Thoracic aorta (tissue), 2 donors: ENCODE measurements around the gene POLR2A. TPM values are rescaled to one million over a fixed set of nuclear protein-coding genes. Genes with fewer than 3 reads are reported as not detected.
"Not testable (repeated sequence)": the region's sequence is repeated elsewhere in the genome, so short reads cannot be mapped to it uniquely, and the experiment has no call there.

Experiments
- ATAC-seq: fragments of 150-250 bp; one replicate; pipeline ENCODE4 v1.8.0; 2017; ENCODE audit warnings: low read depth; ENCODE audit not compliant: insufficient number of reproducible peaks, low FRiP score
- DNase-seq: peaks from one replicate; pipeline ENCODE4 v3.0.0-alpha.2; 2020; ENCODE audit warnings: low spot score
- H3K27ac ChIP-seq, 2 donors: fragments of 200-600 bp; sonication (generic); 1 replicate in 1 of 2; 2 replicates in 1 of 2; pipeline ENCODE4 v1.5.1; 2016; ENCODE audit warnings: mild to moderate bottlenecking in 2 of 2, moderate library complexity in 2 of 2
- H3K27me3 ChIP-seq: fragments of 200-600 bp; sonication (generic); replicated peaks from 2 replicates; pipeline ENCODE4 v1.6.0; 2016; ENCODE audit warnings: mild to moderate bottlenecking; ENCODE audit not compliant: insufficient read depth
- H3K36me3 ChIP-seq: fragments of 200-600 bp; sonication (generic); one replicate; pipeline ENCODE4 v1.5.1; 2016
- H3K4me1 ChIP-seq, 2 donors: fragments of 200-600 bp; sonication (generic); 1 replicate in 1 of 2; 2 replicates in 1 of 2; pipeline versions ENCODE4 v1.5.1 to v1.6.0; 2016; ENCODE audit warnings: low read depth in 2 of 2, mild to moderate bottlenecking in 1 of 2; ENCODE audit not compliant: control insufficient read depth in 1 of 2
- H3K4me3 ChIP-seq: fragments of 200-600 bp; sonication (generic); 2 replicates; pipeline ENCODE4 v1.5.1; 2016; ENCODE audit warnings: mild to moderate bottlenecking
- H3K9me3 ChIP-seq: fragments of 200-600 bp; sonication (generic); 2 replicates; pipeline ENCODE4 v1.5.1; 2016
- CTCF ChIP-seq: fragments of 200-600 bp; sonication (generic); IDR thresholded peaks from one replicate; pipeline ENCODE4 v1.5.1; 2019; ENCODE audit warnings: antibody characterized with exemption
- total RNA-seq, 2 donors: library from RNA; depleted of rRNA; stranded (reverse); fragments of >200 nt; gene quantifications; one replicate each; pipeline versions ENCODE4 v1.1.0 to v1.2.3, GENCODE V29; 2016

Gene POLR2A
- total RNA-seq, 2 donors from 2014 or later, result 77.8 to 151 TPM

- no peak overlapping the region for H3K4me3 ChIP-seq
- peak overlapping the region in 1 of 2 donors; percentile 13 for H3K27ac ChIP-seq
- H3K36me3 ChIP-seq, result peaks cover 30% of the 10 kb centered on the region
- TF ChIP-seq CTCF, result no peak
- no peak for DNase-seq
- ATAC-seq, result no peak
- peaks cover 8 to 37% of the 10 kb centered on the region in 2 donors for H3K4me1 ChIP-seq
- H3K9me3 ChIP-seq, result no peaks in the 10 kb centered on the region
- H3K27me3 ChIP-seq, result no peaks in the 10 kb centered on the region
Observed at GRCh38 chr17:7466639-7467341, 17.4 kb upstream of the POLR2A start.

- Histone ChIP-seq H3K36me3 (peaks cover 23% of the 10 kb centered on the region), H3K27ac (peak overlapping the region in 1 of 2 donors; percentile 13), H3K4me1 (peaks cover 8 to 44% of the 10 kb centered on the region in 2 donors), H3K27me3 (no peaks in the 10 kb centered on the region), H3K9me3 (no peaks in the 10 kb centered on the region), H3K4me3 (no peak overlapping the region)
- TF ChIP-seq CTCF, result no peak
- no peak for ATAC-seq
- no peak for DNase-seq
Observed at GRCh38 chr17:7467498-7467897, 16.7 kb upstream of the POLR2A start.

DNA sequence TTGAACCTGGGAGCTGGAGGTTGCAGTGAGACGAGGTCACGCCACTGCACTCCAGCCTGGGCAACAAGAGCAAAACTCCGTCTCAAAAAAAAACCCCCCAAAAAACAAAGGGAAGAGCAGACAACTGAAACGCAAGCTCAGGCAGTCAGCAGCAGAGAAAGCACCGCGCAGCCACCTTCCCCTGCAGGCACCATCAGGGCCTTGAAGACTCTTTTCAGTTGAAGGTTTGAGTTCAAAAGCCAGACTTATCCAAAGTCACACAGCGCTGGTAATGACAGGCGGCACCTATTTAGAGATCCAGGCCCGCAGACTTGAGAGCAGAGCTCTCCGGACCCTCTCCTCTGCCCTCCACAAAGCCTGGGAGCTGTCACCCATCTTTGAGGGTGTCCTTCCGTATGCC, 15.9 kb upstream of the POLR2A start:
- Histone ChIP-seq H3K9me3 (no peaks in the 10 kb centered on the region), H3K4me3 (no peak overlapping the region), H3K4me1 (peaks cover 8 to 45% of the 10 kb centered on the region in 2 donors), H3K27me3 (no peaks in the 10 kb centered on the region), H3K27ac (no peak overlapping the region), H3K36me3 (peaks cover 15% of the 10 kb centered on the region)
- no peak for TF ChIP-seq CTCF
- no peak for DNase-seq
- no peak for ATAC-seq

- no peak overlapping the region for H3K4me3 ChIP-seq
- no peaks in the 10 kb centered on the region for H3K27me3 ChIP-seq
- H3K4me1 ChIP-seq, result peaks cover 8 to 45% of the 10 kb centered on the region in 2 donors
- DNase-seq, result no peak
- no peak overlapping the region for H3K27ac ChIP-seq
- no peak for ATAC-seq
- no peaks in the 10 kb centered on the region for H3K9me3 ChIP-seq
- peaks cover 9% of the 10 kb centered on the region for H3K36me3 ChIP-seq
- TF ChIP-seq CTCF, result no peak
Observed at GRCh38 chr17:7468804-7469389, 15.3 kb upstream of the POLR2A start.

- not testable (repeated sequence) for H3K27ac ChIP-seq, ATAC-seq
- peaks cover 8 to 51% of the 10 kb centered on the region in 2 donors for H3K4me1 ChIP-seq
Observed at GRCh38 chr17:7469843-7470242, 14.3 kb upstream of the POLR2A start.

GRCh38 chr17:7470457-7470973, 13.7 kb upstream of the POLR2A start:
- not testable (repeated sequence) for ATAC-seq, H3K27ac ChIP-seq, H3K36me3 ChIP-seq, H3K27me3 ChIP-seq, DNase-seq, H3K4me3 ChIP-seq, H3K9me3 ChIP-seq
- peaks cover 14 to 58% of the 10 kb centered on the region in 2 donors for H3K4me1 ChIP-seq

More at GRCh38 chr17:7469843-7470242, 14.3 kb upstream of the POLR2A start:
- H3K9me3 ChIP-seq, H3K36me3 ChIP-seq, H3K27me3 ChIP-seq, DNase-seq, H3K4me3 ChIP-seq: not testable (repeated sequence)
